GM23338 (cell line): ENCODE data around the gene CD180. TPM values are rescaled to one million over a fixed set of nuclear protein-coding genes. Genes with fewer than 3 reads are reported as not detected.

ENCODE experiments used
- ATAC-seq: fragments of 200-7000 bp; cut with Tn5 transposase; 3 replicates; pipeline ENCODE4 v1.9.1; 2020
- DNase-seq: peaks from one replicate; pipeline ENCODE4 v3.0.0-alpha.2; 2015; ENCODE audit warnings: low spot score
- H2AFZ ChIP-seq: fragments of 200-600 bp; sonication (generic); 2 replicates; pipeline ENCODE4 v1.8.0; 2016; ENCODE audit warnings: antibody characterized with exemption, mild to moderate bottlenecking, moderate library complexity
- H3F3A ChIP-seq: fragments of 200-600 bp; sonication (generic); replicated peaks from 2 replicates; pipeline ENCODE4 v1.8.0; 2017; ENCODE audit warnings: antibody characterized with exemption, mixed run types, low read depth
- H3K27ac ChIP-seq: fragments of 200-600 bp; sonication (generic); 2 replicates; pipeline ENCODE4 v1.6.1; 2016; ENCODE audit warnings: low read depth
- H3K27me3 ChIP-seq: fragments of 200-600 bp; sonication (generic); 2 replicates; pipeline ENCODE4 v1.8.0; 2016; ENCODE audit warnings: mild to moderate bottlenecking, mixed run types, moderate library complexity; ENCODE audit not compliant: insufficient read depth
- H3K36me3 ChIP-seq: fragments of 200-600 bp; sonication (generic); 2 replicates; pipeline ENCODE4 v1.8.0; 2016; ENCODE audit warnings: mild to moderate bottlenecking; ENCODE audit not compliant: insufficient read depth
- H3K4me1 ChIP-seq: fragments of 200-600 bp; sonication (generic); 2 replicates; pipeline ENCODE4 v1.8.0; 2016; ENCODE audit warnings: mild to moderate bottlenecking, moderate library complexity; ENCODE audit not compliant: insufficient read depth
- H3K4me2 ChIP-seq: fragments of 200-600 bp; sonication (generic); 2 replicates; pipeline ENCODE4 v1.7.1; 2017; ENCODE audit warnings: mixed run types
- H3K4me3 ChIP-seq: fragments of 200-600 bp; sonication (generic); 2 replicates; pipeline ENCODE4 v1.6.1; 2016; ENCODE audit warnings: mixed run types
- H3K79me2 ChIP-seq: fragments of 200-600 bp; sonication (generic); replicated peaks from 2 replicates; pipeline ENCODE4 v1.8.0; 2017; ENCODE audit warnings: mild to moderate bottlenecking; ENCODE audit not compliant: insufficient read depth
- H3K9me2 ChIP-seq: fragments of 200-600 bp; sonication (generic); 2 replicates; pipeline ENCODE4 v1.8.0; 2017; ENCODE audit not compliant: insufficient read depth
- H4K20me1 ChIP-seq: fragments of 200-600 bp; sonication (generic); replicated peaks from 2 replicates; pipeline ENCODE4 v1.8.0; 2017; ENCODE audit warnings: mild to moderate bottlenecking; ENCODE audit not compliant: insufficient read depth
- H3K27ac Mint-ChIP-seq: 2 replicates; pipeline ENCODE4 v1.8.0; 2020; ENCODE audit warnings: inconsistent platforms, mild to moderate bottlenecking, moderate library complexity, mixed read lengths
- H3K27me3 Mint-ChIP-seq: 3 replicates; pipeline ENCODE4 v1.8.0; 2022; ENCODE audit warnings: low read depth, mild to moderate bottlenecking, moderate library complexity, mixed read lengths, inconsistent platforms; ENCODE audit not compliant: insufficient read depth, poor library complexity
- H3K36me3 Mint-ChIP-seq: 3 replicates; pipeline ENCODE4 v1.8.0; 2021; ENCODE audit warnings: low read depth, mild to moderate bottlenecking, inconsistent platforms, moderate library complexity, mixed read lengths
- H3K4me1 Mint-ChIP-seq: 3 replicates; pipeline ENCODE4 v1.8.0; 2020; ENCODE audit warnings: mild to moderate bottlenecking, inconsistent platforms, mixed read lengths
- H3K4me3 Mint-ChIP-seq: 3 replicates; pipeline ENCODE4 v1.8.0; 2021; ENCODE audit warnings: moderate library complexity, mild to moderate bottlenecking, inconsistent platforms, mixed read lengths
- H3K9me3 Mint-ChIP-seq: 3 replicates; pipeline ENCODE4 v1.8.0; 2020; ENCODE audit warnings: moderate library complexity, mild to moderate bottlenecking, inconsistent platforms, mixed read lengths
- CREB1 ChIP-seq: fragments of 250-450 bp; sonication (Bioruptor Pico); IDR thresholded peaks from 2 replicates; pipeline ENCODE4 v1.5.0; 2020; ENCODE audit warnings: low read depth, mild to moderate bottlenecking, moderate library complexity
- CTCF ChIP-seq, 2 experiments: fragments of 200-600 bp in 1 of 2; sonication (generic) in 1 of 2; conservative IDR thresholded peaks; 2 replicates each; pipeline versions ENCODE4 v1.5.1 to v1.6.1; 2016 to 2017; ENCODE audit warnings: antibody characterized with exemption in 2 of 2, low read depth in 2 of 2, mild to moderate bottlenecking in 2 of 2, moderate library complexity in 1 of 2
- ETS1 ChIP-seq: IDR thresholded peaks from 2 replicates; pipeline ENCODE4 v1.6.1; 2016; ENCODE audit warnings: antibody characterized with exemption
- EZH2 ChIP-seq: fragments of 200-600 bp; sonication (generic); IDR thresholded peaks from one replicate; pipeline ENCODE4 v1.8.0; 2017; ENCODE audit warnings: antibody characterized with exemption, mild to moderate bottlenecking, low read depth; ENCODE audit not compliant: unreplicated experiment
- EZH2phosphoT487 ChIP-seq: fragments of 200-600 bp; sonication (generic); IDR thresholded peaks from one replicate; pipeline ENCODE4 v1.8.1; 2018; ENCODE audit warnings: antibody characterized with exemption; ENCODE audit not compliant: unreplicated experiment
- JUNB ChIP-seq: IDR thresholded peaks from one replicate; pipeline ENCODE4 v1.6.1; 2016; ENCODE audit warnings: antibody characterized with exemption; ENCODE audit not compliant: unreplicated experiment
- NANOG ChIP-seq: IDR thresholded peaks from 2 replicates; pipeline ENCODE4 v1.6.1; 2016; ENCODE audit warnings: antibody characterized with exemption, borderline replicate concordance
- POLR2AphosphoS5 ChIP-seq: IDR thresholded peaks from 2 replicates; pipeline ENCODE4 v1.6.1; 2016; ENCODE audit warnings: antibody characterized with exemption, low read depth
- STAT1 ChIP-seq: IDR thresholded peaks from one replicate; pipeline ENCODE4 v1.6.1; 2016; ENCODE audit warnings: antibody characterized with exemption; ENCODE audit not compliant: unreplicated experiment
- ZNF114 ChIP-seq: fragments of 250-450 bp; sonication (Bioruptor Pico); IDR thresholded peaks from 2 replicates; pipeline ENCODE4 v1.5.0; 2020; ENCODE audit warnings: mild to moderate bottlenecking, moderate library complexity
- ZNF331 ChIP-seq: fragments of 250-450 bp; sonication (Bioruptor Pico); IDR thresholded peaks from 2 replicates; pipeline ENCODE4 v1.5.0; 2020; ENCODE audit warnings: low read depth, mild to moderate bottlenecking, moderate library complexity
- ZNF462 ChIP-seq: fragments of 250-450 bp; sonication (Bioruptor Pico); IDR thresholded peaks from 2 replicates; pipeline ENCODE4 v1.5.0; 2020; ENCODE audit warnings: mild to moderate bottlenecking, moderate library complexity
- polyA plus RNA-seq: library from polyadenylated mRNA; unstranded; fragments of >200 nt; fragmentation: Nextera tagmentation; extraction: Ambion mirVana; gene quantifications from 2 replicates; pipeline ENCODE4 v1.2.1, GENCODE V29; 2016
- total RNA-seq: library from RNA; depleted of rRNA; stranded (reverse); fragments of >200 nt; shearing (Covaris generic); gene quantifications from 2 replicates; pipeline ENCODE4 v1.2.3, GENCODE V29; 2014
- TF ChIP-seq, protein P1 (sequence below): IDR thresholded peaks from one replicate; pipeline ENCODE4 v1.6.1; 2018; ENCODE audit warnings: antibody characterized with exemption; ENCODE audit not compliant: unreplicated experiment

Gene CD180
- total and polyA plus RNA-seq, 2 experiments from 2014 or later = not detected

DNA sequence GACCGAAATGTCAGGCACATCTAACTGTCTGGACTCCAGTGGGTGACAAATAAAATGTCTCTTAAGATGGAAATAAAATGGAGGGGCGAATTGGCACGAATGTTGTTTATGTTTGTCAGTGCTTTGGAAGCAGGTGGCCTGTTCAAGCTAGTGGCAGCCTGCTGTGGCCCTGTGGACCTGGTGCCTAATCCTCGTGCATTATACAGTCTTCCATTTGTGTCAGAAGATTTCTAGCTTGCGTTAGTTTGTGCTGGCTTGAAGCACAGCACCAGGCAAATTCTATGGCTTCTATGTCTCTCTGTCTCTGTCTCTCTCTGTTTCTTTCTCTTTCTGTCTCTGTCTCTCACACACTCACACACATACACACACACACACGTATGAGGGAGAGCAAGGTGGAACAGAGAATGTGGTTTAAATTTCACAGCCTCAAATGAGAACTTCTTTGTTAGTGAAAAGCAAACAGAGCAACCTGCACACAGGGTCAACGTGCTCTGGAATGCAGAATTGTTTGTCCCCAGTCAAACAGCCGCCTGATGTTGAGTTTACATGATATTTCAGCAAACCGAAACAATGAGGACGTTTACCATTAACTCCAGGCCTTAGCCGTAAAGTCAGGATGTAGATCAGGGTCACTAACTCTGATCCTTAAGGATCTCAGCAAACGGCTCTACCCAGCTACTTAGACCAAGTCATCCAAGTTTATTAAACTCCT is 39.0 kb upstream of the CD180 start:
- H3K9me3 Mint-ChIP-seq = peaks cover 5% of the 10 kb centered on the region
- ATAC-seq = no peak
- Histone ChIP-seq H3K36me3 (no peaks in the 10 kb centered on the region), H3F3A (no peaks in the 10 kb centered on the region), H3K27me3 (no peaks in the 10 kb centered on the region), H3K4me2 (no peak overlapping the region), H2AFZ (no peak overlapping the region), H3K27ac (no peak overlapping the region), H3K9me2 (no peaks in the 10 kb centered on the region), H3K4me1 (peaks cover 5% of the 10 kb centered on the region; the same call in 1 of the 2 replicates), H3K79me2 (no peaks in the 10 kb centered on the region), H3K4me3 (no peak overlapping the region), H4K20me1 (no peaks in the 10 kb centered on the region)
- TF ChIP-seq JUNB = no peak
- TF ChIP-seq CTCF (conservative IDR thresholded peaks at IDR 0.05; ENCODE audit: low read depth in 2 of 2) = no peak
- TF ChIP-seq ZNF331 (CRISPR knock-in tag) = no peak
- no peak for TF ChIP-seq STAT1
- no peak for TF ChIP-seq CREB1 (CRISPR knock-in tag)
- no peak for TF ChIP-seq ZNF462 (CRISPR knock-in tag)
- no peak for TF ChIP-seq ZNF114 (CRISPR knock-in tag)
- TF ChIP-seq EZH2 = no peak
- TF ChIP-seq NANOG = no peak
- TF ChIP-seq, protein P1, sequence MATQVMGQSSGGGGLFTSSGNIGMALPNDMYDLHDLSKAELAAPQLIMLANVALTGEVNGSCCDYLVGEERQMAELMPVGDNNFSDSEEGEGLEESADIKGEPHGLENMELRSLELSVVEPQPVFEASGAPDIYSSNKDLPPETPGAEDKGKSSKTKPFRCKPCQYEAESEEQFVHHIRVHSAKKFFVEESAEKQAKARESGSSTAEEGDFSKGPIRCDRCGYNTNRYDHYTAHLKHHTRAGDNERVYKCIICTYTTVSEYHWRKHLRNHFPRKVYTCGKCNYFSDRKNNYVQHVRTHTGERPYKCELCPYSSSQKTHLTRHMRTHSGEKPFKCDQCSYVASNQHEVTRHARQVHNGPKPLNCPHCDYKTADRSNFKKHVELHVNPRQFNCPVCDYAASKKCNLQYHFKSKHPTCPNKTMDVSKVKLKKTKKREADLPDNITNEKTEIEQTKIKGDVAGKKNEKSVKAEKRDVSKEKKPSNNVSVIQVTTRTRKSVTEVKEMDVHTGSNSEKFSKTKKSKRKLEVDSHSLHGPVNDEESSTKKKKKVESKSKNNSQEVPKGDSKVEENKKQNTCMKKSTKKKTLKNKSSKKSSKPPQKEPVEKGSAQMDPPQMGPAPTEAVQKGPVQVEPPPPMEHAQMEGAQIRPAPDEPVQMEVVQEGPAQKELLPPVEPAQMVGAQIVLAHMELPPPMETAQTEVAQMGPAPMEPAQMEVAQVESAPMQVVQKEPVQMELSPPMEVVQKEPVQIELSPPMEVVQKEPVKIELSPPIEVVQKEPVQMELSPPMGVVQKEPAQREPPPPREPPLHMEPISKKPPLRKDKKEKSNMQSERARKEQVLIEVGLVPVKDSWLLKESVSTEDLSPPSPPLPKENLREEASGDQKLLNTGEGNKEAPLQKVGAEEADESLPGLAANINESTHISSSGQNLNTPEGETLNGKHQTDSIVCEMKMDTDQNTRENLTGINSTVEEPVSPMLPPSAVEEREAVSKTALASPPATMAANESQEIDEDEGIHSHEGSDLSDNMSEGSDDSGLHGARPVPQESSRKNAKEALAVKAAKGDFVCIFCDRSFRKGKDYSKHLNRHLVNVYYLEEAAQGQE = no peak
- no peak for TF ChIP-seq ETS1
- no peak for TF ChIP-seq POLR2AphosphoS5
- no peak for TF ChIP-seq EZH2phosphoT487
- peaks cover 9% of the 10 kb centered on the region; the same call in 2 of the 3 replicates for H3K4me1 Mint-ChIP-seq
- H3K36me3 Mint-ChIP-seq = peaks cover 5% of the 10 kb centered on the region
- no peak for DNase-seq
- peaks cover 6% of the 10 kb centered on the region for H3K27me3 Mint-ChIP-seq
- no peak overlapping the region for H3K27ac Mint-ChIP-seq
- H3K4me3 Mint-ChIP-seq = no peak overlapping the region
